Coronary artery (tissue), 2 donors: Measurements from ENCODE around the gene ALKBH7.

ENCODE experiments used
- DNase-seq: peaks from one replicate; pipeline ENCODE4 v3.0.0-alpha.2; 2017; ENCODE audit warnings: low spot score
- H3K27ac ChIP-seq, 2 donors: fragments of 200-600 bp; sonication (generic); one replicate each; pipeline ENCODE4 v1.5.1; 2016 to 2019
- H3K4me3 ChIP-seq: fragments of 200-600 bp; sonication (generic); 2 replicates; pipeline ENCODE4 v1.5.1; 2016; ENCODE audit warnings: mild to moderate bottlenecking, moderate library complexity
- CTCF ChIP-seq: fragments of 200-600 bp; sonication (generic); IDR thresholded peaks from one replicate; pipeline ENCODE4 v1.5.1; 2019; ENCODE audit warnings: antibody characterized with exemption

The ALKBH7 gene

GRCh38 chr19:6402837-6403608, 30.4 kb downstream of the ALKBH7 start:
- Histone ChIP-seq H3K4me3 (no peak overlapping the region), H3K27ac (no peak overlapping the region)
- no peak for DNase-seq
- no peak for TF ChIP-seq CTCF

- TF ChIP-seq CTCF, result no peak
- H3K4me3 ChIP-seq, result no peak overlapping the region
- no peak for DNase-seq
Measured at GRCh38 chr19:6406401-6406800, 33.8 kb downstream of the ALKBH7 start.

GRCh38 chr19:6409346-6409745, 36.8 kb downstream of the ALKBH7 start:
- TF ChIP-seq CTCF, result no peak
- DNase-seq, result no peak
- no peak overlapping the region for H3K4me3 ChIP-seq
- no peak overlapping the region for H3K27ac ChIP-seq

More at GRCh38 chr19:6406401-6406800, 33.8 kb downstream of the ALKBH7 start:
- no peak overlapping the region for H3K27ac ChIP-seq

- no peak for DNase-seq
- Histone ChIP-seq H3K4me3 (no peak overlapping the region), H3K27ac (no peak overlapping the region)
- TF ChIP-seq CTCF, result no peak
Measured at GRCh38 chr19:6412061-6412446, 39.5 kb downstream of the ALKBH7 start.

GRCh38 chr19:6412447-6413091, 40.0 kb downstream of the ALKBH7 start:
- peak overlapping the region in 1 of 2 donors; percentile 16 for H3K27ac ChIP-seq
- no peak for TF ChIP-seq CTCF
- DNase-seq, result no peak
- H3K4me3 ChIP-seq, result no peak overlapping the region

GRCh38 chr19:6413291-6413690, 40.7 kb downstream of the ALKBH7 start:
- TF ChIP-seq CTCF, result no peak
- Histone ChIP-seq H3K27ac (no peak overlapping the region), H3K4me3 (no peak overlapping the region)
- no peak for DNase-seq
